Neutrophil (primary cell): ENCODE measurements around the gene NPEPL1.

Source experiments
- H3K27ac ChIP-seq: fragments of 200-600 bp; sonication (generic); 2 replicates; pipeline ENCODE4 v1.5.1; 2016; ENCODE audit warnings: mild to moderate bottlenecking, moderate library complexity
- H3K27me3 ChIP-seq: fragments of 200-600 bp; sonication (generic); 2 replicates; pipeline ENCODE4 v1.6.0; 2016; ENCODE audit warnings: mild to moderate bottlenecking
- H3K36me3 ChIP-seq: fragments of 200-600 bp; sonication (generic); 2 replicates; pipeline ENCODE4 v1.5.1; 2017
- H3K4me1 ChIP-seq, 2 experiments: fragments of 200-600 bp in 1 of 2; sonication (generic) in 1 of 2; 1 replicate in 1 of 2; 2 replicates in 1 of 2; pipeline versions ENCODE4 v1.5.1 to v1.6.1; 2013 to 2016; ENCODE audit warnings: low read depth in 1 of 2, low read length in 1 of 2, mild to moderate bottlenecking in 1 of 2, moderate library complexity in 1 of 2; ENCODE audit not compliant: control insufficient read depth in 1 of 2, insufficient read depth in 1 of 2
- H3K4me3 ChIP-seq, 2 experiments: fragments of 200-600 bp in 1 of 2; sonication (generic) in 1 of 2; 1 replicate in 1 of 2; 2 replicates in 1 of 2; pipeline ENCODE4 v1.5.1; 2013 to 2016; ENCODE audit warnings: low read depth in 1 of 2, low read length in 1 of 2, mild to moderate bottlenecking in 1 of 2, moderate library complexity in 1 of 2
- H3K9me3 ChIP-seq: fragments of 200-600 bp; sonication (generic); 2 replicates; pipeline ENCODE4 v1.5.1; 2016
- TF ChIP-seq, protein P1 (sequence below): fragments of 200-600 bp; sonication (generic); IDR thresholded peaks from 2 replicates; pipeline ENCODE4 v1.5.1; 2016; ENCODE audit warnings: antibody characterized with exemption

Gene NPEPL1

DNA sequence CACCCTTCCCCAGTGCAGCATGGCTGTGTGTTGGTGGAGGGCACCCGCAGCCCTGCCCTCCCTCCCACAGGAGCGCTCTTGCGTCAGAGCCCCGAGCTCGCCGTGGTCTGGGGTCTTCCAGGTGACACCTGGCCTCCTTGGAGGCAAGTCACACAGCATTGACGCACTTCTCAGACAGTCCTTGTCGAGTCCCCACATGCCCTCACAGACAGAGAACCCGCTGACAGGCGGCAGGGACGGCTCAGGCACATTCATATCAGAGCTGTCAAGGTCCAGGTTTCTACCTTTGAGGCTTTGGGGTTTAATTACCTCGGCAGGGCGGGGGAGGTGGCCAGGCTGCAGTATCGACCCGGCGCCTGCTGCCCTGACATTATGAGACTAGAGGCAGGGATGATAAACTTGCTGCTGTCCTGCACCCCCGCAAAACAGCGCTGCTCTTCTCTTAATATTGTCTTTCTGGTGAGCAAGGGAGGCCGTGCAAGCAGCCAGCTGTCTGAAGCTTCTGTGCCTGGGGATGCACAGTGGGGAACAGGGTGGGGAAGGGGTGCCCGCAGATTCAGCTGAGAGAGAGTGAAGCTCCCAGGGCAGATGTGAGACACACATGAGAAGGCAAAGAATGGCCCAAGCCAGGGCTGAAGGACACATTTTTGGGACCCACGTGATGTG is 4.7 kb downstream of the NPEPL1 start:
- TF ChIP-seq, protein P1, sequence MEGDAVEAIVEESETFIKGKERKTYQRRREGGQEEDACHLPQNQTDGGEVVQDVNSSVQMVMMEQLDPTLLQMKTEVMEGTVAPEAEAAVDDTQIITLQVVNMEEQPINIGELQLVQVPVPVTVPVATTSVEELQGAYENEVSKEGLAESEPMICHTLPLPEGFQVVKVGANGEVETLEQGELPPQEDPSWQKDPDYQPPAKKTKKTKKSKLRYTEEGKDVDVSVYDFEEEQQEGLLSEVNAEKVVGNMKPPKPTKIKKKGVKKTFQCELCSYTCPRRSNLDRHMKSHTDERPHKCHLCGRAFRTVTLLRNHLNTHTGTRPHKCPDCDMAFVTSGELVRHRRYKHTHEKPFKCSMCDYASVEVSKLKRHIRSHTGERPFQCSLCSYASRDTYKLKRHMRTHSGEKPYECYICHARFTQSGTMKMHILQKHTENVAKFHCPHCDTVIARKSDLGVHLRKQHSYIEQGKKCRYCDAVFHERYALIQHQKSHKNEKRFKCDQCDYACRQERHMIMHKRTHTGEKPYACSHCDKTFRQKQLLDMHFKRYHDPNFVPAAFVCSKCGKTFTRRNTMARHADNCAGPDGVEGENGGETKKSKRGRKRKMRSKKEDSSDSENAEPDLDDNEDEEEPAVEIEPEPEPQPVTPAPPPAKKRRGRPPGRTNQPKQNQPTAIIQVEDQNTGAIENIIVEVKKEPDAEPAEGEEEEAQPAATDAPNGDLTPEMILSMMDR, result no peak
- H3K9me3 ChIP-seq, result no peaks in the 10 kb centered on the region
- H3K4me3 ChIP-seq, result no peak overlapping the region
- H3K27ac ChIP-seq, result no peak overlapping the region
- H3K36me3 ChIP-seq, result peaks cover 88% of the 10 kb centered on the region
- peaks cover 18 to 20% of the 10 kb centered on the region in 2 experiments for H3K4me1 ChIP-seq
- H3K27me3 ChIP-seq, result no peaks in the 10 kb centered on the region

DNA sequence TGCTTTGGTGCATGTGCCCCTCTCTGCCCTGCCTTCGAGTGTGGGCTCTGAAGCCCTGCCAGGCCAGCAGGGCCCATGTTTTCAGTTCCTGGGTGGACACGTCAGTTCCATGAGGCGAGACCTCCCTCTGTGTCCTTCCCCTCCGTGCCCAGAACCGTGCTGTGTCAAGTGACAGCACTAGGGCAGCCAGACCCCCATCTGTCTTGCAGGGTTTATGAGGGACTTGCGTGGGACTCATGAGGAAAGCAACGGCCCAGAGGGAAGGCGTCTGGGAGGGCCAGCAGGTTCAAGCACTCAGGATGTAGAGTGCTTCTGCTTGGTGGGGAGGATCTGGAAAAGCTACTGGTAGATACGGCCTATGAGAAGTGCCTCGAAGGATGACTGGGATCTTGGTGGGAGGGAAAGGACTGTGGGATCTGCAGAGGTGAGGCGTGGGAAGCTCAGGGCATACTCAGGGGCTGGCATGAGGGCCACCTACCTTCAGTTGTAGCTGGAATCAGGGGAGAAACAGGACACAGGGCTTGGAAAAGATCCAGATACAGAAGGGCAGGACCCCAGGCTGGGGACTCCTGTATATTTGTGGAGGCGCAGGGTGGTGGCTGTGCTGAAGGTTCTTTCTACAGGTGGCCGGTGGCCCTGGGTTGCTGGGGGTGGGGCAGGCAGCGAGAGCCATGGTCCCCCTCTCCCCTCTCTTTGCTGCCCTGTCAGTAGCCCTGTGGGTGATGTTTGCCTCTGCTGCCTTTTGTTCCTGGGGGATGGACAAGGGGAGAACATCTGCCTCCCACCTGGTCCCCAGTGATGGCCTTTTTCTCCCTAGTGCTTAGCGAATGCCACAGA is 5.5 kb downstream of the NPEPL1 start:
- Histone ChIP-seq H3K4me3 (no peak overlapping the region), H3K27me3 (no peaks in the 10 kb centered on the region), H3K9me3 (no peaks in the 10 kb centered on the region), H3K36me3 (peaks cover 96% of the 10 kb centered on the region), H3K27ac (no peak overlapping the region), H3K4me1 (peaks cover 18 to 19% of the 10 kb centered on the region in 2 experiments)
- TF ChIP-seq, protein P1, result no peak

DNA sequence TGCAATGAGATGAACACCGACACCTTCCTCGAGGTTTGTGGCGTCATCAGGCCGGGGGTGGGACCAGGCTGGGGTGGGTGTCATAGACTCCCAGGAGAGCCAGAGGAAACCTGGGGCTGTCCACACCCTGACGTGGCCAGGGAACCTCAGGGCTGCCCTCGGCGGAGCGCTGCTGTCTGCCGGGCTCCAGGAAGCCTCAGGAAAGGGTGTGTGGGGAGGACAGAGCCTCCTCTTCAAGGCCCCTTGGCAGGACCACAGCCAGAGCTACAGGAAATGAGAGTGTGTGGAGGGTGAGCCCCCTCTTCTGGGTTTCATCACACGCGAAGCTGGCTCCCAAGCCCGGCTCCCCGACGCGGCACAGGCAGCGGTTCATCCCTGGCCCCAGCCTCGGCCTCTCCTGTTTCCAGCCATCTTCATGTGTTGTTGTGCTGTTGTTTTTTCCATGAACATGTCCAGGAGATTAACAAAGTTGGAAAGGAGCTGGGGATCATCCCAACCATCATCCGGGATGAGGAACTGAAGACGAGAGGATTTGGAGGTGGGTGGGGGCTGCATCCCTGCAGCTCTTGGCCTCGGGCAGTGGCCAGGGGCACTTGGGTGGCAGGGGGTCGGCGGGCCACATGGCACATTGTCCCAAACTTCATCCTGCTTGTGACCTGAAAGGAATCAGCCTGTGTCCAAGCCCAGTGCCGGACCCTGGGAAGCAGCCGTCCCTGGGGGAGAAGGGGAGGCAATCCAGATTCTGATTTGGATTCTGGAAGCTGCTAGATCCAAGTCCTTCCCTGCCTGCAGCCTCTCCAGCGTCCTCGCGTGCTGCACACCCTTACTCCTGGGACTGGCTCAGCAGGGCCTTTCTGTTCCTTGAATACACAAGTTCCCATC is 6.4 kb downstream of the NPEPL1 start:
- Histone ChIP-seq H3K4me1 (peaks cover 9 to 10% of the 10 kb centered on the region in 2 experiments), H3K9me3 (no peaks in the 10 kb centered on the region), H3K27me3 (no peaks in the 10 kb centered on the region), H3K36me3 (peaks cover 100% of the 10 kb centered on the region), H3K27ac (no peak overlapping the region), H3K4me3 (no peak overlapping the region)
- TF ChIP-seq, protein P1, result no peak

DNA sequence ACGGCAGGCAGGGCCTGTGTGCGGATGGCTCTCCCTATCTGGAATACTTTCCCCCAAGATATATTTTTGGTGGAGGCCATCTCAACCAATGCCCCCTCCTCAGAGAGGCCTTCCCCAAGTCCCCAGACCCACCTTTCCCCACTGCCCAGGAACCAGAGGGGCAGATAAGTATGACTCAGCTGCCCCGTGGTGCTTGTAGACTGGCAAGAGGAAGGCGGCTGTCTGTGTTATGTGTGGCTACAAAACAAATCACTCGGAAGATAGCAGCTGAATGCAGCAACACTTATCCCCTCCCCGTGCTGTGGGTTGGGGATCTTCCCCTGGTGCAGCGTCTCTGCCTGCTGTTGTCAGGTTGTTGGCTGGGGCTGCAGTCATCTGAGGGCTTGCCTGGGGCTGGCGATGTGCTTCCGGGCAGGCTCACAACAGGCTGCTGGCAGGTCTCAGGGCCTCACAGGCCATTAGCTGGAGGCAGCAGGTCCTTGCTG is 7.1 kb downstream of the NPEPL1 start:
- Histone ChIP-seq H3K27me3 (no peaks in the 10 kb centered on the region), H3K4me3 (no peak overlapping the region), H3K4me1 (peaks cover 2 to 3% of the 10 kb centered on the region in 2 experiments), H3K9me3 (no peaks in the 10 kb centered on the region), H3K27ac (no peak overlapping the region), H3K36me3 (peaks cover 100% of the 10 kb centered on the region)
- TF ChIP-seq, protein P1, result no peak

DNA sequence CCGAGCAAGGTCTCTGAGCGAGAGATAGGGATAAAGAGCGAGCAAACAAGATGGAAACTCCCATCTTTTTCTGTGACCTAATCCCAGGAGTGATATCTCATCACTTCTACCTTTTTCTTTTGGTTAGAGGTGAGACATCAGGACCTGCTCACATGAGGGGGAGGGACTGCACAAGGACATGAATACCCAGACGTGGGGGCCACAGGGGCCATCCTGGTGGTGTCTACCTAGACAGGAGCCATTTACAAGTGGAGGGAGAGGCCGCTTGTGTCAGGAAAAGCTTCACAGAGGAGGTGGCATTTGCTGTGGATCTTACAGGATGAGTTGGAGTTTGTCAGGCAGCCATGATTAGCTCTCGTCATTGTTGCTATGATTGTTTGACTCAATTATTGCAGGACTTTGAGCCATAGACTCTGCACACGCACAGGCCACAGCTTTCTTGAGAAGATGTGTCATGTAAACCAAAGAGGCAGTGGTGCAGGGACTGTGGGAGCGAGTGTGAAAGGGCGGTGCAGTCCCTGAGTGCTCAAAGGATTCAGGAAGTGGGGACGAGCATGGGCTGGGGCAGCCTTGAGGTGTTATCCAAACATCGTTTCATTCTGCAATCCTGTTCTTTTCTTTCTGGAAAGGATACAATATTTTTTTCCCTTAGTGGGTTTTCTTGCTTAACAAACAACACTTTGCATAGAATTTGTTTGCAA is 7.7 kb downstream of the NPEPL1 start:
- Histone ChIP-seq H3K9me3 (no peaks in the 10 kb centered on the region), H3K27me3 (no peaks in the 10 kb centered on the region), H3K27ac (no peak overlapping the region), H3K4me1 (no peaks in the 10 kb centered on the region), H3K4me3 (no peak overlapping the region), H3K36me3 (peaks cover 98% of the 10 kb centered on the region)
- TF ChIP-seq, protein P1, result no peak
